H1 (cell line): ENCODE results near the gene GABRG3. TPM values are rescaled to one million over a fixed set of nuclear protein-coding genes. Genes with fewer than 3 reads are reported as not detected.
A peak's percentile ranks its signal among the peaks of the same experiment; 100 is the strongest.

Experiments
- FOSL1 ChIP-seq: IDR thresholded peaks from 2 replicates; pipeline ENCODE4 v1.6.1; 2011; ENCODE audit warnings: mild to moderate bottlenecking, low read depth, low read length, moderate library complexity; ENCODE audit not compliant: insufficient read depth
- SIRT6 ChIP-seq: IDR thresholded peaks from one replicate; pipeline ENCODE4 v1.7.1; 2012; ENCODE audit warnings: low read length, inconsistent platforms
- TEAD4 ChIP-seq: IDR thresholded peaks from 2 replicates; pipeline ENCODE4 v1.6.1; 2012; ENCODE audit warnings: low read depth, low read length, inconsistent platforms, mixed read lengths
- polyA plus RNA-seq, 7 experiments: library from polyadenylated mRNA; depleted of rRNA in 3 of 7; stranded (reverse) in 5 of 7; unstranded in 2 of 7; fragments of >200 nt in 5 of 7; fragments of 200-250 nt in 2 of 7; gene quantifications; 1 replicate in 5 of 7; 2 replicates in 1 of 7; 4 replicates in 1 of 7; pipeline versions ENCODE4 v1.2.1 to v1.2.3, GENCODE V29; 2011 to 2013; ENCODE audit warnings: missing spikeins in 2 of 7, mixed read lengths in 2 of 7
- total RNA-seq: library from RNA; stranded (reverse); fragmentation: NEBNext Ultra II Directional; extraction: Animal tissue kit (Norgen Biotek cat#: 25700); gene quantifications from 2 replicates; pipeline ENCODE4 v1.2.1, GENCODE V29; 2021

The GABRG3 gene
- total and polyA plus RNA-seq, 2 of the 8 experiments (the other 6 are each of a cell fraction or from before 2014, with no cell fraction given) = 0.17 to 0.80 TPM

DNA sequence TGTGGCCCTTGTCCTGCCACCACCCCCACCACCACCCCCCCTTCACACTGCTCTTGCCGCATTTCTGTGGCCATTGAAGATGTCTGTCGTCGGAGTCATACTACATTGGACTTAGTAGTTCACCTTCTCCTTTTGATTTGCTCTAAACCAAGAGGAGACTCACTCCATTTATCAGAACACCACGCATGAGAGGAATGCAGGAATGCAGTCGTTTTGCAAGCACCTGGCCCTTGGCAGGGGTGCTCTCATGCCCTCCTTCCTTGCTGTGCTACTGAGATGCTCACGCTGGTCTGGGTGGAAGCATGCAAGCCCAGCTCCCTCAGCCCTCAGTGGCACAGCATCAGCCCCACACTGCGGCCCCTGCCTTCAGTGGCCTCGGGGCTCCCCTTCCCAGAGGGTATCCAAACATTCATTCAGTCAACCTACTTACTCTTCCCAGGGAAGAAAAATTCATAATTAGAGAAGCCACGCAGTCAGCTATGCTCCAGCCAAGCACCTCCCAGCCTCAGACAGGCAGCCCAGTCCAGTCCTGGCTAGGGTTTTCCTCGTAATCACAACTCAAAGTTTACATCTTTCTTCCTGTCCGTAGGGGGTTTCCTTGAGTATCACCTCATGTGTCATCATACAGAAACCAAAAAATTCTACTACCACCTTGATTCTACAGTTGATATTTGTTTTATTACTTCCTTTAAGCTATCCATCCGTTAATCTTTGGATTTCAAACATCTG, 520.0 kb downstream of the GABRG3 start (continued):
- no peak for TF ChIP-seq FOSL1
- no peak for TF ChIP-seq SIRT6
- TF ChIP-seq TEAD4 = peak; percentile 79
